Endothelial cell of umbilical vein (primary cell): ENCODE measurements around the gene APOL4.

Experiments
- FOS ChIP-seq: IDR thresholded peaks from 2 replicates; pipeline ENCODE4 v1.6.1; 2011; ENCODE audit warnings: mild to moderate bottlenecking, low read length, moderate library complexity, borderline replicate concordance; ENCODE audit not compliant: insufficient read depth
- JUN ChIP-seq: IDR thresholded peaks from 2 replicates; pipeline ENCODE4 v1.6.1; 2011; ENCODE audit warnings: borderline replicate concordance, low read depth; ENCODE audit not compliant: insufficient read length, insufficient read depth
- POLR2A ChIP-seq: IDR thresholded peaks from 2 replicates; pipeline ENCODE4 v1.6.1; 2012; ENCODE audit warnings: low read depth, mild to moderate bottlenecking, control low read depth, low read length
- POLR2AphosphoS5 ChIP-seq: IDR thresholded peaks from 2 replicates; pipeline ENCODE4 v1.6.1; 2012; ENCODE audit warnings: low read depth, mild to moderate bottlenecking, control low read depth, low read length, moderate library complexity; ENCODE audit not compliant: insufficient read depth
- TF ChIP-seq, protein P1 (sequence below): IDR thresholded peaks from 2 replicates; pipeline ENCODE4 v1.6.1; 2011; ENCODE audit not compliant: insufficient read depth, insufficient read length
- TF ChIP-seq, protein P2 (sequence below), 2 donors: IDR thresholded peaks; 1 replicate in 1 of 2; 2 replicates in 1 of 2; pipeline ENCODE4 v1.5.1; 2011; ENCODE audit warnings: low read length in 2 of 2, mild to moderate bottlenecking in 2 of 2, moderate library complexity in 2 of 2, control low read depth in 1 of 2, inconsistent platforms in 1 of 2, low read depth in 1 of 2; ENCODE audit not compliant: insufficient read depth in 1 of 2; ENCODE audit errors: extremely low read depth in 1 of 2

DNA sequence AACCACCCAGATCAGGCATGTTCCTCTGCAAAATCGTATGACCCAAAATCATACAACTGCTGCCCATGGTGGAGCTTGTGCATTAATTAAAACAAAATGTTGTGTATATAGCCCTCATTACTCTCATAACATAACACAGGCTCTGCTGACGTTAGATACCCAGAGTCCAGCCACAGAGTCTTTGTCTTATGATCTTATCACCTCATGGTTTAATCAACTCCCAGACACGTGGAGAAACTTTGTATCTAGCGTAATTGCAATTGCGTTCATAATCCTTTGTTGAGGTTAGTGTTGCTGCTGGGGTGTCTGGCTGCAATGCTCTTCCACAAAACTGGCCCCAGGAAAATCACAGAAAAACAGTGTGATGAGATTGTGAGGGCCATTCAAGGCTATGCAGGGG lies 46.3 kb upstream of the APOL4 start:
- no peak for TF ChIP-seq POLR2A
- TF ChIP-seq, protein P1, sequence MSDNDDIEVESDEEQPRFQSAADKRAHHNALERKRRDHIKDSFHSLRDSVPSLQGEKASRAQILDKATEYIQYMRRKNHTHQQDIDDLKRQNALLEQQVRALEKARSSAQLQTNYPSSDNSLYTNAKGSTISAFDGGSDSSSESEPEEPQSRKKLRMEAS, result no peak
- TF ChIP-seq, protein P2, sequence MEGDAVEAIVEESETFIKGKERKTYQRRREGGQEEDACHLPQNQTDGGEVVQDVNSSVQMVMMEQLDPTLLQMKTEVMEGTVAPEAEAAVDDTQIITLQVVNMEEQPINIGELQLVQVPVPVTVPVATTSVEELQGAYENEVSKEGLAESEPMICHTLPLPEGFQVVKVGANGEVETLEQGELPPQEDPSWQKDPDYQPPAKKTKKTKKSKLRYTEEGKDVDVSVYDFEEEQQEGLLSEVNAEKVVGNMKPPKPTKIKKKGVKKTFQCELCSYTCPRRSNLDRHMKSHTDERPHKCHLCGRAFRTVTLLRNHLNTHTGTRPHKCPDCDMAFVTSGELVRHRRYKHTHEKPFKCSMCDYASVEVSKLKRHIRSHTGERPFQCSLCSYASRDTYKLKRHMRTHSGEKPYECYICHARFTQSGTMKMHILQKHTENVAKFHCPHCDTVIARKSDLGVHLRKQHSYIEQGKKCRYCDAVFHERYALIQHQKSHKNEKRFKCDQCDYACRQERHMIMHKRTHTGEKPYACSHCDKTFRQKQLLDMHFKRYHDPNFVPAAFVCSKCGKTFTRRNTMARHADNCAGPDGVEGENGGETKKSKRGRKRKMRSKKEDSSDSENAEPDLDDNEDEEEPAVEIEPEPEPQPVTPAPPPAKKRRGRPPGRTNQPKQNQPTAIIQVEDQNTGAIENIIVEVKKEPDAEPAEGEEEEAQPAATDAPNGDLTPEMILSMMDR (IDR thresholded peaks at IDR 0.05; ENCODE audit: extremely low read depth in 1 of 2, insufficient read depth in 1 of 2, low read depth in 1 of 2, low read length in 2 of 2), result no peak
- no peak for TF ChIP-seq POLR2AphosphoS5
- TF ChIP-seq FOS, result no peak
- no peak for TF ChIP-seq JUN
